ENCODE measurements around the gene PFDN6. TPM values are rescaled to one million over a fixed set of nuclear protein-coding genes. Genes with fewer than 3 reads are reported as not detected.
A peak's percentile ranks its signal among the peaks of the same experiment; 100 is the strongest.

Gene PFDN6
- polyA plus RNA-seq, 3 donors, result 26.0 to 36.2 (median 28.4) TPM

- Histone ChIP-seq H3K4me1 (ENCODE audit: control insufficient read depth in 1 of 2, insufficient read depth in 2 of 2, low read length in 2 of 2) (peaks cover 69 to 78% of the 10 kb centered on the region in 2 donors), H3K79me2 (ENCODE audit: insufficient read depth, low read length) (peaks cover 83% of the 10 kb centered on the region), H4K20me1 (ENCODE audit: insufficient read depth, low read length) (peaks cover 72% of the 10 kb centered on the region), H3K27ac (ENCODE audit: low read depth in 1 of 2, low read length in 2 of 2) (peak within 1 kb of the TSS; percentile 78 to 80), H3K4me2 (replicated peaks; ENCODE audit: extremely low read depth, low read length, poor library complexity, severe bottlenecking) (peak within 1 kb of the TSS; percentile 99), H3K9me3 (replicated peaks in 1 of 2; ENCODE audit: control insufficient read depth in 1 of 2, insufficient read depth in 1 of 2, low read length in 2 of 2) (no peaks in the 10 kb centered on the region), H3K9ac (ENCODE audit: insufficient read depth, low read length, poor library complexity, severe bottlenecking) (peak within 1 kb of the TSS; percentile 78), H3K27me3 (ENCODE audit: control insufficient read depth in 2 of 2, insufficient read depth in 2 of 2, low read length in 2 of 2) (no peaks in the 10 kb centered on the region), H2AFZ (ENCODE audit: insufficient read depth, low read depth, low read length, poor library complexity, severe bottlenecking) (peak within 1 kb of the TSS; percentile 92), H3K36me3 (replicated peaks in 1 of 2; ENCODE audit: control insufficient read depth in 1 of 2, insufficient read depth in 2 of 2, low read length in 2 of 2) (peaks cover 46 to 78% of the 10 kb centered on the region in 2 donors), H3K4me3 (replicated peaks in 1 of 3; ENCODE audit: low read depth in 2 of 3, low read length in 3 of 3) (peak within 1 kb of the TSS; percentile 76 to 94 (median 90))
- Mint-ChIP-seq H3K9me3 (no peaks in the 10 kb centered on the region), H3K4me1 (peaks cover 74% of the 10 kb centered on the region), H3K27ac (peak within 1 kb of the TSS; percentile 87 to 95 (median 92)), H3K4me3 (peak within 1 kb of the TSS; percentile 94), H3K36me3 (peaks cover 45 to 70% of the 10 kb centered on the region in 2 donors), H3K27me3 (ENCODE audit: low read depth in 3 of 3) (no peaks in the 10 kb centered on the region)
- DNase-seq, result peak; percentile 66 to 80 (median 67)
- under 1% methylated on average over 77 of the region's 80 CpGs for WGBS (ENCODE audit: insufficient coverage)
- peak; percentile 68 for TF ChIP-seq CTCF (IDR thresholded peaks at IDR 0.05)
- intact Hi-C loops (cut with micrococcal nuclease), result no loop called here
Observed at GRCh38 chr6:33276864-33277662, 12.3 kb upstream of the PFDN6 start, which contains the start of gene B3GALT4. TSS of gene B3GALT4 (plus strand) at chr6:33277123. CDS start at chr6:33277420, 297 bp downstream.

- Histone ChIP-seq H3K4me2 (replicated peaks; ENCODE audit: extremely low read depth, low read length, poor library complexity, severe bottlenecking) (peak overlapping the region; percentile 99), H3K36me3 (replicated peaks in 1 of 2; ENCODE audit: control insufficient read depth in 1 of 2, insufficient read depth in 2 of 2, low read length in 2 of 2) (peaks cover 46 to 83% of the 10 kb centered on the region in 2 donors), H3K4me1 (ENCODE audit: control insufficient read depth in 1 of 2, insufficient read depth in 2 of 2, low read length in 2 of 2) (peaks cover 62 to 70% of the 10 kb centered on the region in 2 donors), H4K20me1 (ENCODE audit: insufficient read depth, low read length) (peaks cover 64% of the 10 kb centered on the region), H3K4me3 (replicated peaks in 1 of 3; ENCODE audit: low read depth in 2 of 3, low read length in 3 of 3) (peak overlapping the region; percentile 76 to 94 (median 90)), H2AFZ (ENCODE audit: insufficient read depth, low read depth, low read length, poor library complexity, severe bottlenecking) (peak overlapping the region; percentile 92), H3K79me2 (ENCODE audit: insufficient read depth, low read length) (peaks cover 76% of the 10 kb centered on the region), H3K9me3 (replicated peaks in 1 of 2; ENCODE audit: control insufficient read depth in 1 of 2, insufficient read depth in 1 of 2, low read length in 2 of 2) (no peaks in the 10 kb centered on the region), H3K9ac (ENCODE audit: insufficient read depth, low read length, poor library complexity, severe bottlenecking) (peak overlapping the region; percentile 78), H3K27me3 (ENCODE audit: control insufficient read depth in 2 of 2, insufficient read depth in 2 of 2, low read length in 2 of 2) (no peaks in the 10 kb centered on the region), H3K27ac (ENCODE audit: low read depth in 1 of 2, low read length in 2 of 2) (peak overlapping the region; percentile 78 to 80)
- Mint-ChIP-seq H3K4me3 (peak overlapping the region; percentile 94), H3K4me1 (peaks cover 66% of the 10 kb centered on the region), H3K36me3 (peaks cover 44 to 75% of the 10 kb centered on the region in 2 donors), H3K27ac (peak overlapping the region; percentile 87 to 94 (median 90)), H3K27me3 (ENCODE audit: low read depth in 3 of 3) (no peaks in the 10 kb centered on the region), H3K9me3 (no peaks in the 10 kb centered on the region)
- WGBS (ENCODE audit: insufficient coverage), result 27% methylated on average over 35 of the region's 39 CpGs
- DNase-seq, result peak in 1 of 3 donors; percentile 7
- no peak for TF ChIP-seq CTCF (IDR thresholded peaks at IDR 0.05)
- intact Hi-C loops (cut with micrococcal nuclease), result no loop called here
Observed at GRCh38 chr6:33277663-33278391, 11.6 kb upstream of the PFDN6 start.
